ENCODE results near the gene CDK12.
"Not testable (repeated sequence)": the region's sequence is repeated elsewhere in the genome, so short reads cannot be mapped to it uniquely, and the experiment has no call there.

Gene CDK12

DNA sequence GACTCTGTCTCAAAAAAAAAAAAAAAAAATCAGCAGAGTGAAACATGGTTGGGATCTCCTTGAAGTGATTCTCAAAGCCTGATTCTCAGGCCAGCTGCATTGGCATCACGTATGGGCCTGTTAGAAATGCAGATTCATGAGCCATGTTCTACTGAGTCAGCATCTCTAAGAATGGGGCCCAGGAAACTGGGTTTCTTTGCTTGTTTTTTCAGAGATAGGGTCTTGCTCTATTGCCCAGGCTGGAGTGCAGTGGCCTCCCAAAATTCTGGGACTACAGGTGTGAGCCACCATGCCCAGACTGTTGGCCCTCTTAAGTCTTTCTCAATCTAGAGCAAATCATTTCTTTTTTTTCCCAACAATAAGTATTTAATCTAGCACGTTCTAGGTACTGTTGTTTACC, 47.7 kb downstream of the CDK12 start:
- no peak for DNase-seq

DNA sequence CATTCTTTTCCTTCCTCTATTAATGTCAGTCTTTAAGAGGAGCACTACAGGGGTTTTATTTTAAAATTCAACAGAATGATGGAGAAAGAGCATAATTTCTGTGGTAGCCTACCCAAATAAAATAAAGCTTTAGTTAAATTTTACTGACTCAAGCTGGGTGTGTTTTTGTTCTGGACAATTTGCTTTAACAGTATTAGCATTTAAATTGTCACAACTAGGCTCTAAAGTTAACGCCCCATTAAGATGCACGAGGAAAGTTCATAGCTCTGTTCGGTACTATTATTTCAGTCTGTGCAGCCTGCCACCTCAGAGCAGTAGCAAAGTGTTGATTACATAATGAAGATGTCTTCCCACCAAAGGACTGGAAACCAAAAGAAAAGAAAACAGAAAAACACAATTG, 52.0 kb downstream of the CDK12 start:
- no peak for DNase-seq

DNA sequence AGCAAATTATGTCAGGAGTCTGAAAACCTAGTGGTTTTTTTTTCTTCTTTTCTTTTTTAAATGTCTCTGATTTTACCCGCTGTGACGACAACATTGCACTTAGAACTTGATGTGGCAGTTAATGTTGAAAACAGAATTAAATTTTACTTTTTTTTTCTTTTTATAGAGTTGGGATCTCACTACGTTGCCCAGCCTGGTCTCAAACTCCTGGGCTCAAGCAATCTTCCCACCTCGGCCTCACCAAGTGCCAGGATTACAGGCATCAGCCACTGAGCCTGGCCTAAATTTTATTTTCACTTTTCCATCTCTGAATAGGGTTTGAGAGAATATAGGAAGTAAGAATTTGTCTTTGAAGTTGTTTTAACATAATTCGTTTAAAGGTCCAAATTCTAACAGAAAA, 52.6 kb downstream of the CDK12 start:
- DNase-seq: no peak

DNA sequence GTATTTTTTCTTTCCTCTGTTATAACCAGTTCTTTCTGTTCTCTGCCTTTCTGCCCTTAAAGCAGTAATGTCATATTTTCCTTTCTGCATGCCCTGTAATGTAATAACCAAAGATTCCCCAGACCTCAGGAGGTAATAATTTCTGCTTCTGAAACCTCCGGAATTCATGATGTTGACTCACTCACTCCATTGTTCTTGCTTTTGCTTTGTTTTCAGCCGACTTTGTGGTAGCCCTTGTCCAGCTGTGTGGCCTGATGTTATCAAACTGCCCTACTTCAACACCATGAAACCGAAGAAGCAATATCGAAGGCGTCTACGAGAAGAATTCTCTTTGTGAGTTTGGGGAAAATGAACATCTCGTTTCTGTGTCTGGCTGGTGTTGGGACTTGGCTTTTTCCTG, 55.9 kb downstream of the CDK12 start:
- DNase-seq: no peak

DNA sequence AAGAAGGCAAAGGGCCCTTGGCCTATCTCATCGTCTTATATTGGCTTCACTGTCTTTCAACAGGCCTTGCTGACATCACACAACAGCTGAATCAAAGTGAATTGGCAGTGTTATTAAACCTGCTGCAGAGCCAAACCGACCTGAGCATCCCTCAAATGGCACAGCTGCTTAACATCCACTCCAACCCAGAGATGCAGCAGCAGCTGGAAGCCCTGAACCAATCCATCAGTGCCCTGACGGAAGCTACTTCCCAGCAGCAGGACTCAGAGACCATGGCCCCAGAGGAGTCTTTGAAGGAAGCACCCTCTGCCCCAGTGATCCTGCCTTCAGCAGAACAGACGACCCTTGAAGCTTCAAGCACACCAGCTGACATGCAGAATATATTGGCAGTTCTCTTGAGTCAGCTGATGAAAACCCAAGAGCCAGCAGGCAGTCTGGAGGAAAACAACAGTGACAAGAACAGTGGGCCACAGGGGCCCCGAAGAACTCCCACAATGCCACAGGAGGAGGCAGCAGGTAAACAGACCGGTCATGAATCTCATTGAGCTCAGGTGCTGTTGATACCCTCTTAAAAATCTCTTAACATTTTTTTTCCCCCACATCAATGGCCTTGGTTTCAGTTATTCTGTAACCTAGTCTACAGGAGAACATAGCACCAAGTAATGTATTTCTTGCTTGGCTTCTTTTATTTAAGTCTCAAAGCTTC, 64.7 kb downstream of the CDK12 start:
- no peak for DNase-seq

DNA sequence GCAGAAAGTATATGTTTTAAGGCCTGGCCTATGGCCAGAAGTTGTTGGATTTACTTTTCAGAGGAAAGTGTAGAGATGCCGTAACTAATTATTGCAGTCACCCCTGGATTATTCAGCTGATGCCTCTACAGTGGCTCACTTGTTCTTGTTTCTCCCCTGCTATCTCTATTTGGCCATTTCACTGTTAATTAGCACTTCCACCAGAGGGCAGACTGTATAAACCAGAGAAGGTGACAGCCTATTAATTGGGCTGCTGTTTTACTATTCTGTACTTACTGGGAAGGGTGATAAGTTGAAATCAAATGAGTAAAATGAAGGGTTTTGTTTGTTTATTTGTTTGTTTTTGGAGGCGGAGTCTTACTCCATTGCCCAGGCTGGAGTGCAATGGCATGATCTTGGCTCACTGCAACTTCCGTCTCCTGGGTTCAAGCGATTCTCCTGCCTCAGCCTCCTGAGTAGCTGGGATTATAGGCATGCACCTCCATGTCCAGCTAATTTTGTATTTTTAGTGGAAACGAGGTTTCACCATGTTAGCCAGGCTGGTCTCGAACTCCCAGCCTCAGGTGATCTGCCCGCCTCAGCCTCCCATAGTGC, 66.0 kb downstream of the CDK12 start:
- no peak for DNase-seq

DNA sequence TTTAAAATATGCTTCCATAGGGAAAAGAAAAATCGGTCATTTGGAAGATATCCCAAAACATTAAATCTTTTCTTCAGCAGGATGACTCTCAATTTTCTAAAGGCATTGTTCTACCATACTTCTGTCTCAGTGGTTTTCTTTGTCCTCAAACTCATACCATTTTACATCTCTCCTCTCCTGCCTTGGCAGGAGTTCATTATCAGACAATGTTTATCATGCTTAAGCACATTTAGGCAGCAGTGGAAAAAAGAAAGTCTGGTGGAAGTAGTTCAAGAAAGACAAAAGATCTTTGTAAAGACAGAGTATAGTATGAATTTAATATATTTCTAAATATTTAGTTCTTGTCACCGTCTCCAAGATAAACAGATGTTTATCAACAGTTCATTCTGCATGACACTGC, 68.2 kb downstream of the CDK12 start:
- no peak for DNase-seq

DNA sequence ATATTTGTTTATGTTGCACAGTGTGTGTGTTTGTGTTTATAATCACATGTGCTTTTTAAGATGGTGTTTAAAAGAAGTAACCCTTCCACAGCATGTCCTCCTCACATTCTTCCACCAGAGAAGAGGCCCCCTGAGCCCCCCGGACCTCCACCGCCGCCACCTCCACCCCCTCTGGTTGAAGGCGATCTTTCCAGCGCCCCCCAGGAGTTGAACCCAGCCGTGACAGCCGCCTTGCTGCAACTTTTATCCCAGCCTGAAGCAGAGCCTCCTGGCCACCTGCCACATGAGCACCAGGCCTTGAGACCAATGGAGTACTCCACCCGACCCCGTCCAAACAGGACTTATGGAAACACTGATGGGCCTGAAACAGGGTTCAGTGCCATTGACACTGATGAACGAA, 69.2 kb downstream of the CDK12 start:
- DNase-seq: no peak

DNA sequence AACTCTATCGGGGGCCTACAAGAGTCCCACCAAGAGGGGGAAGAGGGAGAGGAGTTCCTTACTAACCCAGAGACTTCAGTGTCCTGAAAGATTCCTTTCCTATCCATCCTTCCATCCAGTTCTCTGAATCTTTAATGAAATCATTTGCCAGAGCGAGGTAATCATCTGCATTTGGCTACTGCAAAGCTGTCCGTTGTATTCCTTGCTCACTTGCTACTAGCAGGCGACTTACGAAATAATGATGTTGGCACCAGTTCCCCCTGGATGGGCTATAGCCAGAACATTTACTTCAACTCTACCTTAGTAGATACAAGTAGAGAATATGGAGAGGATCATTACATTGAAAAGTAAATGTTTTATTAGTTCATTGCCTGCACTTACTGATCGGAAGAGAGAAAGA, 70.0 kb downstream of the CDK12 start:
- DNase-seq: no peak

DNA sequence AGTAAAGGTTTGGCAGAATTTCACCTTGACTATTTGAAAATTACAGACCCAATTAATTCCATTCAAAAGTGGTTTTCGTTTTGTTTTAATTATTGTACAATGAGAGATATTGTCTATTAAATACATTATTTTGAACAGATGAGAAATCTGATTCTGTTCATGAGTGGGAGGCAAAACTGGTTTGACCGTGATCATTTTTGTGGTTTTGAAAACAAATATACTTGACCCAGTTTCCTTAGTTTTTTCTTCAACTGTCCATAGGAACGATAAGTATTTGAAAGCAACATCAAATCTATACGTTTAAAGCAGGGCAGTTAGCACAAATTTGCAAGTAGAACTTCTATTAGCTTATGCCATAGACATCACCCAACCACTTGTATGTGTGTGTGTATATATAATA, 72.6 kb downstream of the CDK12 start:
- DNase-seq: no peak

DNA sequence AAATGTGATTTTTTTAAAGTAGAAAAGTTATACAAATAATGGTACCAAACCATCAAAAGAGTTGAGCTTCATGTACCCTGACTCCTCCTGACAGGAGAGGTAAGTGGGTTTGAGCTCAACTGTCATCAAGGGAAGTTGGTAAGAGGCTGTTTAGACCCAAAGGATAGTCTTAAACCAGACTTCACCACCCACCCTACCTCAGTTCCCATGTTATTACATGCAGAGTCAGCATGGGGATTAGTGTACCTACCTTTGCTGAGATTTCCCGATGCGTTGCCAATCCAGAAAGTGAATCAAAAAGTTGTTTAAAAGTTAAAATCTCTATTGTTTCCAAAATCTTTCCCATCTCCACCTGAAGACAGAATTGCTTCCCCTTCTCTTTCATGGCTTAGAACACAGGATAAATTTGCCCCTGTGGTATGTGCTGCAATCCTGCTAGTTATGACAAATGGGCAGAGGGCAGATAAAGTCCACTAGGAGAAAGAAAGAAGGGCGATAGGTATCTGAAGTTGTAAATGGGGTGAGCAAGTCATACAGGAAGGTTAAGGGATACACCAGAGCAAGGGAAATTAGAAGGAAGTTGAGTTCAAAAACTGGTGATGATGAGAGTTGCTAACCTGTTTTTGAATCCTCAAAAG, 73.6 kb downstream of the CDK12 start:
- no peak for DNase-seq

DNA sequence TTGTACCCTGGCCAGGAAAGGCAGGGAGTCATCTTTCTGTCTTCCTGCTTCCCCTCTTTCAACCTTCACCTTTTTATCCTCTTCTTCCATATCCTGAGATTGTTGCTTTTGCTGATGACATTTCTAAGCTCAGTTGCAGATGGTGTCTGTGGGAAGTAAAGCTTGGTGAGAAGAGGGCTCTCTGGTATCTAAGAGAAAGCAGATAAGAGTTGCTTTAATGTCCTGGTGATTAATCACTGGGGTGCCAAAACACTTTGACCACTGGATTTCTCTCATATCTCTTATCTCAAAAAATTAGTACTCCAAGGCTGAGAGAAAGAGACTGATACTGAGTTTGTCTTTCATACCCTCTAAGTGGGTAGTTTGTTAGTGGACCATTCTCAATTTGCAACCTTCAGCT, 75.2 kb downstream of the CDK12 start:
- DNase-seq: no peak

DNA sequence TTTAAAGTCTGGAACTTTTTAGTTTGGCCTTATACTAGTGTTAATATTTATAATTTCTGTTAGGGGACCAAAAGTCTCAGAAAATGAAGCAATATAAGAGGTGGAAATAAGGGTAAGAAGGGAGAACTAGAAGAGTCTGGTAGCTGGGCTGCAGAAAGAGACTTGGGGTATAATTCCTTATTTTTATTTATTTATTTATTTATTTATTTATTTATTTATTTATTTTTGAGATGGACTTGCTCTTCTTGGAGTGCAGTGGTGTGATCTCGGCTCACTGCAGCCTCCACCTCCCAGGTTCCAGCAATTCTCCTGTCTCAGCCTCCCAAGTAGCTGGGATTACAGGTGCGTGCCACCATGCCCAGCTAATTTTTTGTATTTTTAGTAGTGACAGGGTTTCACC, 76.1 kb downstream of the CDK12 start:
- DNase-seq: not testable (repeated sequence)

DNA sequence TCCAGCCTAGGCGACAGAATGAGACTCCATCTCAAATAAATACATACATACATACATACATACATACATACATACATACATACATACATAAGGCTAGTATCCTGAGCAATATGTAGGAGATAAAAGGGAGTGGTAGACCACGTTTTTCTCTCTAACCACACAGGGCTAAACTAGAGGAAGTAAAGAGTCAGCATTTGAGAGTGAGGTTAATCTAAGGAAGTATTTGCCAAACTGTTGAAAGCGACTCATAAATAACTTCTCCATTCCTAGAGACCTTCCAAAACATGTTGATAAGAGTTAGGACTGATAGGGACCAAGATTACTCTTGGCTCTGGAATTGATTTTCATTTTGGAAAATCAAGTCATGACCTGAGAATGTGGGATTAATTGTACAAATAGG, 77.6 kb downstream of the CDK12 start:
- no peak for DNase-seq

DNA sequence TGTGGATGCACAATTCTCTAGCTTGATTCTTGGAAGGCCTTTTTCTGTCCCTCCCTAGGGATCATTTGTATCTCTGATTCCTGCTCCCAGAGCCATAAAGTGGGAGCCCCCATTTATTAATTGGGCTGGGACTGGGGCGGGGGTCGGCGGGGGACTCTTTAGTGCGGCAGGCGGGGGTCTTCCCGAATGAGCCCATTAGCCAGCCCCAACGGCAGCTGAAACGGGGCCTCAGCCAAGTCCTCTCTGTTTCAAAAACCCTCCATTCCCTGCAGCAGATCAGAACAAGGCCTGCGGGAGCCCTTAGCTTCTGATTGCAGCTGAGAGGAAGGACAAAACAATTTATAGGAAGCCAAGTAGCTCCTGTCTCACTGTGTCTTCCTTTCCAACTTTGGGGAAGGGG, 79.3 kb downstream of the CDK12 start:
- DNase-seq: no peak

DNA sequence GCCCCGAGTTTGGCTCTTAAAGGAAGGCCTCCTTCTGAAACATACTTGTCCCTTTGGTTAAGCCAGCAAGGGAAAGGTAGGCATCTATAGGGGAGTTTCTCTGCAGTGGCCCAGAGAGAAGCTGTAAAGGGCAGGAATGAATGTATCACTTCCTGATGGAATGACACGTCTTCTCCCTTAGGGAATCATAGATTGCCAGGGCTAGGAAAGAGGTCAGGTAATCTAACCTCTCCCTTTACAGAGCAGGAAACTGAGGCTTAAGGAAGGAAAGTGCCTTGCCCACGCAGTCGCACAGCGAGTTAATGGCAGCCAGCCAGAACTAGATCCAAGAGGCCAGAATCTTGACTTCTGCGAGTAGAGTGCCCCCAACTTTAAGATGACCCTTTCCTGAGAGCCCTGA, 80.4 kb downstream of the CDK12 start:
- DNase-seq: no peak

DNA sequence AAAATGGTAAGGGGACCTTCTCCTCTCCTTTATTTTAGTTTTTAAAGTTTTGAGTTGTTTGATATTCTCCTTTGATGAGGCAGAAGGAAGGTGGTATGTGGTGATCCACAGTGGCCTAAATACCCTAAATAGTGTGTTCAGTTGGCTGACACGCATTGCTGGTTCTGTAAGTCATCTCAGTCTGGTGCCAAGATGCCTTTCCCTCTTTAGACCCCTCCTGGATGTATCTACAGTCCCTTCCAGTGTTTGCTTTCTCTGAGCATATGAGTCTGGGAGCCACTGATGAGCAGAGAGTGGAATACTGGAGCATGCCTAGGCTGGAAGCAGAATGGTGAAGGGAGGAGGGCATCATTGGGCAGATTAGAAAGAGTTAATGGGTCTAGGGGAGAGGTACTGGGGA, 81.9 kb downstream of the CDK12 start:
- DNase-seq: no peak

DNA sequence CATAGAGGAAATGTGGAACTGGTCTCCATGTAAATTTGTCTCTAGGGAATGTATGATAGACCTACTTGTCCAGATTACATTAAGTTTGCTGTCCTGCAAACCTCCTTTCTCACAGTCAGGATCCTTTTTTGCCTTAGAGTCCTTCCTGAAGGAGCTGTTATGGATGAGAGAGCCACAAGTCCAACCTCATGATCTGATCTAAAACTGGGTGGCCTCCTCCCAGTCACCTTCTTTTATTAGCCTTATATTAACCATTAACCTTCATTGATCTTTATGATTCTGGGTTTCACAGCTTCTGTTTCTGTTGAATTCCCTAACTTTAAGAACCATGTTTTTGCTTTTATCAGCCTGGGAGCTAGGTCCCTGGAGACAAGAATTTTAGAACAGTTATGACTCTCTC, 82.4 kb downstream of the CDK12 start:
- no peak for DNase-seq

DNA sequence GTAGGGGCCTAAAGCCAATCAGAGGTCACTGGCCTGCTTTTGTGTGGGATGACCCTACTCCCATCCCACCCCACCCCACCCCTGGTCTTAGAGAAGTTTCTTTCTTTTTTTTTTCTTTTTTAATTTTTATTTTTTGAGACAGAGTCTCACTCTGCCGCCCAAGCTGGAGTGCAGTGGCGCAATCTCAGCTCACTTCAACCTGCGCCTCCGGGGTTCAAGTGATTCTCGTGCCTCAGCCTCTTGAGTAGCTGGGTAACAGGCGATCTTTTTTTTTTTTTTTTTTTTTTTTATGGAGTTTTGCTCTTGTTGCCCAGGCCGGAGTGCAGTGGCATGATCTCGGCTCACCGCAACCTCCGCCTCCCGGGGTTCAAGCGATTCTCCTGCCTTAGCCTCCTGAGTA, 83.1 kb downstream of the CDK12 start:
- DNase-seq: not testable (repeated sequence)

DNA sequence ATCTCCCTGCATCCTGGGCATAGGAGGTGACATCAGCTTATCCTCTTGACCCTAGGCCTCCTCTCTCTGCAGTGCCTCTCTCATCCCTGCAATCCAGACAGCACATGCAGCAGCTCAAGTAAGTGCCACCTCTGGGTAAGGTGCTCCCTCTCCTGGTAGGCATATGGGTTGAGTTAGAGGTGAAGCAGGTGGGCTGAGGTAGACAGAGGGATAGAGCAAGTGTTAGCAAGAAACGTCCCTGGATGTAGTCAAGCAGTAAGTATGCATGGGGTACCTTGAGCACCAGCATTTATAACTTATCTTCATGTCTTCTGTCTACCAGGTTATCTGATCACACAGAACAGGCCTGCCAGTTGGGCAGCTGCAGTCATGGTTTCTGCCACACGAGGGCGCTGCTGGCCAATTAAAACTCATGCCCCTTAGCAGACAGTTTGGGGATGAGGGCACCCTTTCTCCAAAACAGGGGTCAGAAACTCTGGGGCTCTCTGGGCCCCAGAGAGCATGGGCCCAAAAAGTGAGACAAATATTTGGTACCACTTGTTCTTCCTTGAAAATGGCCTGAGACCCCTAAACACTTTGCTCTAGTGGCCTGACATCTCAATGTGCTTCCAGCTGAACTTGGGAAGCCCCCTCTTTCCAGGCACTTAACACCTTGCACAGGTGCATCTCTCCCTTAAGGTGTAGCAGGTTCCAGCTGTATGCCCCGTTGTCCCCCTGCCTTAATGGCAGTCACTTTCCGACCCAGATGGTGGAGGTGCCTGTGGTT, 86.6 kb downstream of the CDK12 start:
- DNase-seq: no peak

DNA sequence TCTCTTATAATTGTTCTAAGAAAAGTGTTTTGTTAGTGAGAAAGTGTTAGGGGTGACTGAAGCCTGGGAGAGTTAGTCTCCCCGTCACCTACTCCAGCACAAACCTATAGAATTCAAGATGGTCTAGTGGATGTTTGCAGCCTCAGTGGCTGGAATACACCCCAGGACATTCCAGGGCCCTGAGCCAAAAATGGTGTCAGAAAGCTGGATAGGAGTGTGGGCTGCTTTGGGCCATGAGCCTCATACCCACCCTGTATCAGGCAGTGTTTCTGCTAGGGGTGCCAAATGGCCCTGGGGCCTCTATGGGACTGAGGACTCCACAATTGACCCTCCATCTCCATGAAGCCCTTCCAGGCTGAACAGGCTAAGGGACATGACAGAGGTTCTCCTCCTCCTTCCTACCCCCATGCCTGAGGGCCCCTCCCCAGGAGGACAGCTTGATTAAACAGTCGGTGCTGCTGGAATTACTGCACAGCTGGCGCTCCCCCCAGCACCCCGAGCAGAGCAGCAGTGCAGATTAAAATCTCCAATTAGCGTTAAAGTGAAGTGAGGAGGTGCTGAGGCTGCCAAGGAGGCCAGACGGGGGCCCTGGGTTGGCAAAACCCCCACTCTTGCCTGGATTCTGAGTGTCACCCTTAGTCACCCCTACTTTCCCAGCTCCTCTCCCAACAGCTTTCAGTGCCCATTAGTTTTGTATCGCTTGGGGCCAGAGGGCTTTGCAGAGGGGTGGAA, 87.4 kb downstream of the CDK12 start:
- no peak for DNase-seq

DNA sequence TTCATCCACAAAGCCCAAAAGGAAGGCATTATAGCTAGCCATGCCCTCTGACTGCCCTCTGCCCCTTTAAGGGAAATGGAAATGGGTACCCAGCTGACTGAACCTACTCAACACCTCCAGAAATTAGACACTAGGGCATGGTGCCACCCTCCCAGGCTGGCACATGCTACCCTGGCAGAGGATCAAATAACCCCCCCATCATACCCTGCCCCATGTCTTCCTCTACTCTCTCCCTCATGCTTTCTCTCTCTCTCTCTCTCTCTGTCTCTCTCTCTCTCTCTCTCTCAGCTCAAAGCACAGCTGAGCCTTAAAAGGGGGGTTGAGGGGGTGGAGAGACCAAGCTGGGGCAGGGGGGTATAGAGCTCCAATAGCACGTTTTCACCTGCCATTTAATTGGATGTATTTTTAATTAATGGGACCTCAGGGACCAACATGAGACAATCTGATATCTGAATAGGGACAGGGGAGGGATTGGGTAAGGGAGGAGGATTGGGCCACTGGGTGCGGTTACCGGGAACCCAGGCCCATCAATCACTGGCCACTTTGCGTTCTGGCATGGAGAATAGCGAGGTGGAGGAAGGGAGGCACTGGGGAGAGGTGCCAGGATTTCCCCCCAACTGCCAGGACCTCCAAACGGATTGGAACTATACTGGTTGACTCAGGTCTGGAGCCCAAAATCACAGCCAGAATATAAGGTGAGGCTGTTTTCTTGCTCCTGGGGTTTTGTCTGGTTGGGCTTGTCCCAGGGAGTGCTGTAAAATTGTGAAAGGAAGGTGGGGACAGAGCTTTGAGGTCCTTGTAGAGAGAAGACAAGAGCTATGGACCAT, 88.7 kb downstream of the CDK12 start:
- no peak for DNase-seq

Measured in NCI-H1092 (cell line).